ENCODE data around the gene RNF103. TPM values are rescaled to one million over a fixed set of nuclear protein-coding genes. Genes with fewer than 3 reads are reported as not detected.
A peak's percentile ranks its signal among the peaks of the same experiment; 100 is the strongest.

RNF103 gene
- total and polyA plus RNA-seq, 2 of the 13 experiments (the other 11 are each of a cell fraction or from before 2014, with no cell fraction given) = 19.8 to 21.1 TPM

GRCh38 chr2:86562485-86562921 lies 61.2 kb downstream of the RNF103 start (continued):
- TF ChIP-seq SP5 (CRISPR knock-in tag; IDR thresholded peaks at IDR 0.05; ENCODE audit: borderline replicate concordance, low read depth) (no peak), ZNF367 (CRISPR knock-in tag; IDR thresholded peaks at IDR 0.05; ENCODE audit: borderline replicate concordance) (0 out of 2 replicates have a peak, but pooled peaks have one; percentile 6), GFI1 (CRISPR knock-in tag; IDR thresholded peaks at IDR 0.05; ENCODE audit: borderline replicate concordance) (no peak), ZNF781 (CRISPR knock-in tag; IDR thresholded peaks at IDR 0.05; ENCODE audit: borderline replicate concordance, not compliant biosample characterization) (no peak), SUZ12 (IDR thresholded peaks at IDR 0.05; ENCODE audit: low read depth, low read length) (no peak), ZNF12 (CRISPR knock-in tag; IDR thresholded peaks at IDR 0.05) (0 out of 2 replicates have a peak, but pooled peaks have one; percentile 60), AHDC1 (CRISPR knock-in tag; IDR thresholded peaks at IDR 0.05; ENCODE audit: borderline replicate concordance) (no peak), ZNF34 (CRISPR knock-in tag; IDR thresholded peaks at IDR 0.05; ENCODE audit: borderline replicate concordance) (no peak), HDAC2 (CRISPR knock-in tag; IDR thresholded peaks at IDR 0.05) (peak; percentile 5; the same call in 1 of the 2 replicates), TBX3 (IDR thresholded peaks at IDR 0.05; ENCODE audit: borderline replicate concordance) (no peak), KIAA2018 (CRISPR knock-in tag; IDR thresholded peaks at IDR 0.05; ENCODE audit: borderline replicate concordance) (0 out of 2 replicates have a peak, but pooled peaks have one; percentile 41), ELF4 (CRISPR knock-in tag; IDR thresholded peaks at IDR 0.05; ENCODE audit: borderline replicate concordance) (no peak), RBAK (CRISPR knock-in tag; IDR thresholded peaks at IDR 0.05) (0 out of 2 replicates have a peak, but pooled peaks have one; percentile 42), ZNF576 (CRISPR knock-in tag; IDR thresholded peaks at IDR 0.05) (no peak)

Measured in HepG2 (cell line).